K562 (cell line): ENCODE data around the gene SLC41A3.

ENCODE experiments used
- CTCF ChIP-seq, 3 experiments: IDR thresholded peaks in 2 of 3; conservative IDR thresholded peaks in 1 of 3; 2 replicates each; pipeline ENCODE4 v1.5.1; 2011 to 2012; ENCODE audit warnings: low read length in 3 of 3, mild to moderate bottlenecking in 3 of 3, control low read depth in 2 of 3, improper control_type of control experiment in 1 of 3, inconsistent platforms in 1 of 3, low read depth in 1 of 3, mixed read lengths in 1 of 3, moderate library complexity in 1 of 3; ENCODE audit not compliant: insufficient read depth in 2 of 3
- ELF1 ChIP-seq: fragments of 200-800 bp; sonication (Bioruptor generic); IDR thresholded peaks from 2 replicates; pipeline ENCODE4 v1.6.1; 2016; ENCODE audit warnings: missing genetic modification characterization, missing compliant biosample characterization
- ETV1 ChIP-seq: fragments of 450-650 bp; conservative IDR thresholded peaks from 2 replicates; pipeline ENCODE4 v1.6.1; 2016; ENCODE audit warnings: missing genetic modification characterization, control low read depth, low read depth, missing compliant biosample characterization
- ETV5 ChIP-seq: sonication (generic); formaldehyde crosslinking; IDR thresholded peaks from 2 replicates; pipeline ENCODE4 v1.4.0; 2020; ENCODE audit warnings: low read depth, mild to moderate bottlenecking, missing genetic modification reagents
- GABPA ChIP-seq: fragments of 200-800 bp; sonication (Bioruptor generic); conservative IDR thresholded peaks from 2 replicates; pipeline ENCODE4 v1.6.1; 2016; ENCODE audit warnings: low read depth, missing genetic modification characterization, missing compliant biosample characterization
- HCFC1 ChIP-seq: IDR thresholded peaks from 2 replicates; pipeline ENCODE4 v1.6.1; 2012; ENCODE audit warnings: low read depth, low read length, improper control_type of control experiment
- KAT7 ChIP-seq: sonication (generic); formaldehyde crosslinking; IDR thresholded peaks from 2 replicates; pipeline ENCODE4 v1.8.0; 2022; ENCODE audit warnings: missing genetic modification reagents, mild to moderate bottlenecking, borderline replicate concordance
- POLR2AphosphoS5 ChIP-seq: IDR thresholded peaks from 2 replicates; pipeline ENCODE4 v1.6.1; 2011; ENCODE audit warnings: mild to moderate bottlenecking, low read depth, low read length, moderate library complexity; ENCODE audit not compliant: control insufficient read depth, insufficient read depth
- RAD21 ChIP-seq, 2 experiments: fragments of 250-450 bp in 1 of 2; fragments of 450-650 bp in 1 of 2; sonication (Bioruptor Pico) in 1 of 2; formaldehyde crosslinking in 1 of 2; IDR thresholded peaks in 1 of 2; conservative IDR thresholded peaks in 1 of 2; 2 replicates each; pipeline versions ENCODE4 v1.4.0 to v1.8.0; 2020 to 2022; ENCODE audit warnings: mild to moderate bottlenecking in 2 of 2, moderate library complexity in 1 of 2
- TBP ChIP-seq: optimal IDR thresholded peaks from 2 replicates; pipeline ENCODE3; 2011; ENCODE audit warnings: low read depth, low read length, improper control_type of control experiment
- USF2 ChIP-seq: sonication (generic); formaldehyde crosslinking; IDR thresholded peaks from 2 replicates; pipeline ENCODE4 v1.5.0; 2020; ENCODE audit warnings: missing genetic modification reagents
- XRCC5 ChIP-seq: fragments of 200-400 bp; formaldehyde crosslinking; IDR thresholded peaks from 2 replicates; pipeline ENCODE4 v1.6.1; 2017; ENCODE audit warnings: low read depth, mild to moderate bottlenecking, low read length
- ZBTB33 ChIP-seq: sonication (generic); formaldehyde crosslinking; IDR thresholded peaks from 2 replicates; pipeline ENCODE4 v1.8.1; 2023; ENCODE audit warnings: mild to moderate bottlenecking, missing genetic modification reagents

GRCh38 chr3:126100269-126100633 is 16.3 kb upstream of the SLC41A3 start:
- TF ChIP-seq XRCC5: no peak
- no peak for TF ChIP-seq CTCF (IDR thresholded peaks at IDR 0.05 in 2 of 3, conservative IDR thresholded peaks at IDR 0.05 in 1 of 3; ENCODE audit: insufficient read depth in 2 of 3, low read depth in 1 of 3, low read length in 3 of 3)
- TF ChIP-seq RAD21 (CRISPR knock-in tag; conservative IDR thresholded peaks at IDR 0.05 in 1 of 2, IDR thresholded peaks at IDR 0.05 in 1 of 2): no peak
- no peak for TF ChIP-seq ETV1
- no peak for TF ChIP-seq USF2 (CRISPR knock-in tag)
- TF ChIP-seq KAT7 (CRISPR knock-in tag): no peak
- no peak for TF ChIP-seq HCFC1
- TF ChIP-seq GABPA (tag): no peak
- TF ChIP-seq ZBTB33: no peak
- TF ChIP-seq POLR2AphosphoS5: no peak
- TF ChIP-seq ELF1 (tag): no peak
- TF ChIP-seq TBP: no peak
- TF ChIP-seq ETV5 (CRISPR knock-in tag): no peak
